GM18505 (cell line): ENCODE results near the gene C18orf32.
A peak's percentile ranks its signal among the peaks of the same experiment; 100 is the strongest.
"Not testable (repeated sequence)": the region's sequence is repeated elsewhere in the genome, so short reads cannot be mapped to it uniquely, and the experiment has no call there.

ENCODE experiments used
- ATAC-seq: cut with Tn5 transposase; IDR thresholded peaks from one replicate; pipeline ENCODE4 v1.9.1; 2021; ENCODE audit not compliant: unreplicated experiment
- POLR2A ChIP-seq: IDR thresholded peaks from 4 replicates; pipeline ENCODE4 v1.6.1; 2011; ENCODE audit warnings: borderline replicate concordance; ENCODE audit not compliant: insufficient read depth, insufficient read length; ENCODE audit errors: extremely low read depth

Gene C18orf32

GRCh38 chr18:49491857-49492693, 5.0 kb upstream of the C18orf32 start, which contains the start of gene RPL17:
Gene RPL17, minus strand, starts transcription at chr18:49492465.
- TF ChIP-seq POLR2A = peak; percentile 99
- peak; percentile 64 for ATAC-seq

- no peak for ATAC-seq
- TF ChIP-seq POLR2A = no peak
These were observed 4.5 kb upstream of the C18orf32 start for GRCh38 chr18:49491534-49491856.

GRCh38 chr18:49490246-49490762, 3.3 kb upstream of the C18orf32 start:
- no peak for TF ChIP-seq POLR2A
- no peak for ATAC-seq

- no peak for TF ChIP-seq POLR2A
- no peak for ATAC-seq
These were observed 777 bp upstream of the C18orf32 start for GRCh38 chr18:49487711-49488310.

GRCh38 chr18:49486606-49486952, 455 bp downstream of the C18orf32 start:
- no peak for ATAC-seq
- no peak for TF ChIP-seq POLR2A

GRCh38 chr18:49486134-49486533, 900 bp downstream of the C18orf32 start:
- no peak for TF ChIP-seq POLR2A
- no peak for ATAC-seq

GRCh38 chr18:49483198-49483597, 3.8 kb downstream of the C18orf32 start:
- ATAC-seq = no peak
- no peak for TF ChIP-seq POLR2A

GRCh38 chr18:49481907-49482306, 5.1 kb downstream of the C18orf32 start:
- no peak for ATAC-seq
- no peak for TF ChIP-seq POLR2A

- no peak for TF ChIP-seq POLR2A
- no peak for ATAC-seq
These were observed 5.7 kb downstream of the C18orf32 start for GRCh38 chr18:49481317-49481716.

- no peak for TF ChIP-seq POLR2A
- ATAC-seq = no peak
These were observed 7.5 kb downstream of the C18orf32 start for GRCh38 chr18:49479381-49480137.

GRCh38 chr18:49476664-49477411, 10.2 kb downstream of the C18orf32 start:
- ATAC-seq = no peak
- TF ChIP-seq POLR2A = no peak

GRCh38 chr18:49474935-49475334, 12.1 kb downstream of the C18orf32 start:
- ATAC-seq = not testable (repeated sequence)

- ATAC-seq = no peak
- TF ChIP-seq POLR2A = no peak
These were observed 13.3 kb downstream of the C18orf32 start for GRCh38 chr18:49473721-49474120.
